Left lung (tissue), 10 donors: Measurements from ENCODE around the gene MED6. TPM values are rescaled to one million over a fixed set of nuclear protein-coding genes. Genes with fewer than 3 reads are reported as not detected.

Experiments used
- ATAC-seq: fragments of 200-7000 bp; cut with Tn5 transposase; one replicate; pipeline ENCODE4 v1.9.1; 2020; ENCODE audit warnings: moderate library complexity
- DNase-seq, 4 donors: peaks; one replicate each; pipeline ENCODE4 v3.0.0-alpha.2; 2013 to 2020
- H3K27ac ChIP-seq, 2 donors: fragments of 200-600 bp; sonication (generic) in 1 of 2; one replicate each; pipeline versions ENCODE4 v1.5.0 to v1.8.0; 2020 to 2021
- H3K27me3 ChIP-seq, 2 donors: fragments of 200-600 bp; sonication (generic) in 1 of 2; one replicate each; pipeline versions ENCODE4 v1.5.0 to v1.8.0; 2020 to 2021
- H3K36me3 ChIP-seq, 2 donors: fragments of 200-600 bp; sonication (generic) in 1 of 2; one replicate each; pipeline versions ENCODE4 v1.5.0 to v1.8.0; 2020 to 2021
- H3K4me1 ChIP-seq, 2 donors: fragments of 200-600 bp; one replicate each; pipeline ENCODE4 v1.8.0; 2021
- H3K4me3 ChIP-seq, 2 donors: fragments of 200-600 bp; sonication (generic) in 1 of 2; one replicate each; pipeline versions ENCODE4 v1.5.0 to v1.8.0; 2020 to 2021; ENCODE audit warnings: mild to moderate bottlenecking in 1 of 2
- H3K9me3 ChIP-seq, 2 donors: fragments of 200-600 bp; sonication (generic) in 1 of 2; one replicate each; pipeline versions ENCODE4 v1.5.0 to v1.8.0; 2020 to 2021
- CTCF ChIP-seq, 2 donors: fragments of 200-600 bp; sonication (generic) in 1 of 2; IDR thresholded peaks; one replicate each; pipeline versions ENCODE4 v1.5.0 to v1.8.0; 2021; ENCODE audit warnings: antibody characterized with exemption in 2 of 2
- intact Hi-C, 2 donors: fragments of 100-400 bp; cut with DNase I; formaldehyde crosslinking; loops; one replicate each; pipeline versions ENCODE4 v1.11.2 to v1.14.2; 2022
- polyA plus RNA-seq, 6 donors: library from polyadenylated mRNA; unstranded; fragments of 120-200 nt; gene quantifications; one replicate each; pipeline ENCODE4 v1.2.1, GENCODE V29; 2013; ENCODE audit not compliant: insufficient read length in 6 of 6
- total RNA-seq, 2 donors: library from RNA; stranded (reverse); fragmentation: NEBNext Ultra II Directional; extraction: Animal tissue kit (Norgen Biotek cat#: 25700); gene quantifications; one replicate each; pipeline ENCODE4 v1.2.1, GENCODE V29; 2021
- donor health status: DM: no; HTN: yes; CAD: no.
- donor health status: DM: no; HTN: no; CAD: no.

The MED6 gene
- total and polyA plus RNA-seq, 8 donors = 23.2 to 50.9 (median 41.6) TPM

- Histone ChIP-seq H3K27ac (no peak overlapping the region), H3K36me3 (no peaks in the 10 kb centered on the region), H3K9me3 (no peaks in the 10 kb centered on the region), H3K4me1 (peaks cover 8 to 20% of the 10 kb centered on the region in 2 donors), H3K27me3 (peaks cover 0 to 28% of the 10 kb centered on the region in 2 donors), H3K4me3 (no peak overlapping the region)
- no peak for TF ChIP-seq CTCF (IDR thresholded peaks at IDR 0.05)
- ATAC-seq (no peak), DNase-seq (no peak)
- intact Hi-C loops = no loop called here
Observed at GRCh38 chr14:70602254-70602653, 1.8 kb upstream of the MED6 start.

- peaks cover 0 to 7% of the 10 kb centered on the region in 2 donors for H3K36me3 ChIP-seq
- peak overlapping the region in 1 of 2 donors; percentile 28 for H3K27ac ChIP-seq
- intact Hi-C loops = no loop called here
- ATAC-seq (peak; percentile 32), DNase-seq (peak in 1 of 4 donors; percentile 15)
- no peaks in the 10 kb centered on the region for H3K9me3 ChIP-seq
- peak overlapping the region; percentile 76 to 82 for H3K4me3 ChIP-seq
- H3K27me3 ChIP-seq = peaks cover 0 to 18% of the 10 kb centered on the region in 2 donors
- H3K4me1 ChIP-seq = peaks cover 8 to 20% of the 10 kb centered on the region in 2 donors
- TF ChIP-seq CTCF (IDR thresholded peaks at IDR 0.05) = no peak
Observed at GRCh38 chr14:70601162-70601561, 707 bp upstream of the MED6 start.

- peaks cover under 1 to 25% of the 10 kb centered on the region in 2 donors for H3K36me3 ChIP-seq
- H3K9me3 ChIP-seq = no peaks in the 10 kb centered on the region
- TF ChIP-seq CTCF (IDR thresholded peaks at IDR 0.05) = no peak
- intact Hi-C loops = no loop called here
- H3K4me1 ChIP-seq = peaks cover 8 to 20% of the 10 kb centered on the region in 2 donors
- DNase-seq = no peak
- no peak overlapping the region for H3K27ac ChIP-seq
- peaks cover 0 to 4% of the 10 kb centered on the region in 2 donors for H3K27me3 ChIP-seq
- H3K4me3 ChIP-seq = peak overlapping the region in 1 of 2 donors; percentile 76
- no peak for ATAC-seq
Observed at GRCh38 chr14:70599345-70599744, 1.1 kb downstream of the MED6 start.

- intact Hi-C loops = no loop called here
- Histone ChIP-seq H3K27ac (no peak overlapping the region), H3K27me3 (no peaks in the 10 kb centered on the region), H3K36me3 (peaks cover 3 to 41% of the 10 kb centered on the region in 2 donors), H3K9me3 (no peaks in the 10 kb centered on the region), H3K4me3 (no peak overlapping the region), H3K4me1 (peaks cover 8 to 20% of the 10 kb centered on the region in 2 donors)
- DNase-seq = no peak
- no peak for ATAC-seq
- TF ChIP-seq CTCF (IDR thresholded peaks at IDR 0.05) = no peak
Observed at GRCh38 chr14:70597731-70598130, 2.7 kb downstream of the MED6 start.

- intact Hi-C loops = no loop called here
- TF ChIP-seq CTCF (IDR thresholded peaks at IDR 0.05) = no peak
- Histone ChIP-seq H3K27me3 (no peaks in the 10 kb centered on the region), H3K4me3 (no peak overlapping the region), H3K36me3 (peaks cover 3 to 62% of the 10 kb centered on the region in 2 donors), H3K27ac (no peak overlapping the region), H3K9me3 (no peaks in the 10 kb centered on the region), H3K4me1 (peaks cover 8 to 15% of the 10 kb centered on the region in 2 donors)
- DNase-seq (no peak), ATAC-seq (no peak)
Observed at GRCh38 chr14:70595443-70596185, 4.8 kb downstream of the MED6 start.
